ENCODE measurements around the gene AGBL1.

The AGBL1 gene

DNA sequence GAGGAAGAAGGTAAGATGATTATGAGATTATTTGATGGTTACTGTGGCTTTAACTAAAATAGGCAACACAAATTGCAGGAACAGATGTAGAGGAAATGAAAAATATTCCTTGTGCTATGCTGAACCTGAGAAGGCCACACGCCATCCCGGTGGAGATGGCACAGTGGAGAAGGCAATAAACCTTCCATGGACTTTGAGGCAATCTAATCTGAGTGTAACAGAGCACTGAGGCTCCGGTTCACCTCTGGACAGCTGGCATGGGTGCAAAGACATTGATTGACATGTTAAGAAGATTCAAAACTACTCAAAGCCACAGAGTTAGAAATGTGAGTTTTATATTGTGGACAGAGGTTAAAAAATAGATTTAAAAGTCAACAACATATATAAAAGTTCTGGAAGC, 535.7 kb downstream of the AGBL1 start:
- Histone ChIP-seq H3K9me3 (ENCODE audit: insufficient read depth, low read length, severe bottlenecking) (no peaks in the 10 kb centered on the region), H3K27ac (ENCODE audit: low read length) (peak overlapping the region; percentile 61), H3K4me1 (ENCODE audit: insufficient read depth, low read length) (peaks cover 50% of the 10 kb centered on the region), H3K36me3 (ENCODE audit: insufficient read depth, low read length) (no peaks in the 10 kb centered on the region), H3K9ac (ENCODE audit: low read depth, low read length) (no peak overlapping the region), H4K20me1 (ENCODE audit: insufficient read depth, low read length) (no peaks in the 10 kb centered on the region), H3K79me2 (ENCODE audit: insufficient read depth, low read length) (no peaks in the 10 kb centered on the region), H3K27me3 (ENCODE audit: insufficient read depth, low read length, poor library complexity) (no peaks in the 10 kb centered on the region), H3K4me2 (ENCODE audit: insufficient read depth, low read length) (no peak overlapping the region), H2AFZ (ENCODE audit: low read depth, low read length) (no peak overlapping the region), H3K4me3 (ENCODE audit: low read depth in 1 of 2, low read length in 2 of 2) (no peak overlapping the region)
- ATAC-seq (ENCODE audit: insufficient read depth, low read depth): peak; percentile 35; the same call in 2 of the 3 replicates
- TF ChIP-seq CTCF (IDR thresholded peaks at IDR 0.05; ENCODE audit: borderline replicate concordance, extremely low read depth, low read length, poor library complexity, severe bottlenecking): no peak
- TF ChIP-seq EZH2 (IDR thresholded peaks at IDR 0.05; ENCODE audit: borderline replicate concordance, low read depth, low read length, severe bottlenecking): no peak
- peak; percentile 12 for DNase-seq

- DNase-seq: peak; percentile 23
- Histone ChIP-seq H3K27ac (ENCODE audit: low read length) (peak overlapping the region; percentile 61), H3K4me2 (ENCODE audit: insufficient read depth, low read length) (no peak overlapping the region)
These were observed 536.1 kb downstream of the AGBL1 start for GRCh38 chr15:86615816-86616215.

DNA sequence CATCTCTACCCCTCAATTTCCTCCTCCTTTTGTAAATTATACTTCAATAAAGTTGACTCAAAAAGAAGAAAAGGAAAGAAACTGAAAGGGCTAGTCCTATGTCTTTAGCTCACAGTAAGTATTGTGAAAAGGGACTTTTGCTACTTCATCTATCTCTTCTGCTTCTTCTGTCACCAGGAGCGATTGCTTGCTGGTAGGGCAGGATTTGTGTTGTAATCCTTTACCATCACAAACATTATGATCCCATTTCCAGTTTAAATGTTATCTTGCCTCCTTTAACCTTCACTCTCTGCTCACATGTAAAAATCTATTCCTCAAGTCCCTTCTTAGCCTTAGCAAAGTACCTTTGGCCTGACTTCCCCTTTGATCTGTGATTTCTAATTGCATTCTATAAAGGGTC, 537.1 kb downstream of the AGBL1 start:
- no peak for ATAC-seq (ENCODE audit: insufficient read depth, low read depth)
- Histone ChIP-seq H4K20me1 (ENCODE audit: insufficient read depth, low read length) (no peaks in the 10 kb centered on the region), H3K4me2 (ENCODE audit: insufficient read depth, low read length) (no peak overlapping the region), H3K79me2 (ENCODE audit: insufficient read depth, low read length) (no peaks in the 10 kb centered on the region), H3K4me3 (ENCODE audit: low read depth in 1 of 2, low read length in 2 of 2) (no peak overlapping the region), H3K9ac (ENCODE audit: low read depth, low read length) (no peak overlapping the region), H3K9me3 (ENCODE audit: insufficient read depth, low read length, severe bottlenecking) (no peaks in the 10 kb centered on the region), H3K27me3 (ENCODE audit: insufficient read depth, low read length, poor library complexity) (no peaks in the 10 kb centered on the region), H3K36me3 (ENCODE audit: insufficient read depth, low read length) (no peaks in the 10 kb centered on the region), H2AFZ (ENCODE audit: low read depth, low read length) (no peak overlapping the region), H3K4me1 (ENCODE audit: insufficient read depth, low read length) (peaks cover 38% of the 10 kb centered on the region), H3K27ac (ENCODE audit: low read length) (no peak overlapping the region)
- DNase-seq: no peak
- TF ChIP-seq EZH2 (IDR thresholded peaks at IDR 0.05; ENCODE audit: borderline replicate concordance, low read depth, low read length, severe bottlenecking) (no peak), CTCF (IDR thresholded peaks at IDR 0.05; ENCODE audit: borderline replicate concordance, extremely low read depth, low read length, poor library complexity, severe bottlenecking) (no peak)

More at GRCh38 chr15:86615816-86616215, 536.1 kb downstream of the AGBL1 start:
- no peak overlapping the region for H3K4me3 ChIP-seq (ENCODE audit: low read depth in 1 of 2, low read length in 2 of 2)
- H3K36me3 ChIP-seq (ENCODE audit: insufficient read depth, low read length): no peaks in the 10 kb centered on the region
- peak; percentile 55 for ATAC-seq (ENCODE audit: insufficient read depth, low read depth)
- H2AFZ ChIP-seq (ENCODE audit: low read depth, low read length): no peak overlapping the region
- no peaks in the 10 kb centered on the region for H3K9me3 ChIP-seq (ENCODE audit: insufficient read depth, low read length, severe bottlenecking)
- peaks cover 47% of the 10 kb centered on the region for H3K4me1 ChIP-seq (ENCODE audit: insufficient read depth, low read length)
- TF ChIP-seq EZH2 (IDR thresholded peaks at IDR 0.05; ENCODE audit: borderline replicate concordance, low read depth, low read length, severe bottlenecking): no peak
- TF ChIP-seq CTCF (IDR thresholded peaks at IDR 0.05; ENCODE audit: borderline replicate concordance, extremely low read depth, low read length, poor library complexity, severe bottlenecking): no peak
- H4K20me1 ChIP-seq (ENCODE audit: insufficient read depth, low read length): no peaks in the 10 kb centered on the region
- H3K79me2 ChIP-seq (ENCODE audit: insufficient read depth, low read length): no peaks in the 10 kb centered on the region
- H3K27me3 ChIP-seq (ENCODE audit: insufficient read depth, low read length, poor library complexity): no peaks in the 10 kb centered on the region
- no peak overlapping the region for H3K9ac ChIP-seq (ENCODE audit: low read depth, low read length)

- Histone ChIP-seq H3K4me1 (ENCODE audit: insufficient read depth, low read length) (peaks cover 20% of the 10 kb centered on the region), H3K4me3 (ENCODE audit: low read depth in 1 of 2, low read length in 2 of 2) (no peak overlapping the region), H3K36me3 (ENCODE audit: insufficient read depth, low read length) (no peaks in the 10 kb centered on the region), H4K20me1 (ENCODE audit: insufficient read depth, low read length) (no peaks in the 10 kb centered on the region), H2AFZ (ENCODE audit: low read depth, low read length) (no peak overlapping the region), H3K9me3 (ENCODE audit: insufficient read depth, low read length, severe bottlenecking) (no peaks in the 10 kb centered on the region), H3K4me2 (ENCODE audit: insufficient read depth, low read length) (no peak overlapping the region), H3K79me2 (ENCODE audit: insufficient read depth, low read length) (no peaks in the 10 kb centered on the region), H3K27ac (ENCODE audit: low read length) (no peak overlapping the region), H3K27me3 (ENCODE audit: insufficient read depth, low read length, poor library complexity) (no peaks in the 10 kb centered on the region), H3K9ac (ENCODE audit: low read depth, low read length) (no peak overlapping the region)
- TF ChIP-seq CTCF (IDR thresholded peaks at IDR 0.05; ENCODE audit: borderline replicate concordance, extremely low read depth, low read length, poor library complexity, severe bottlenecking) (no peak), EZH2 (IDR thresholded peaks at IDR 0.05; ENCODE audit: borderline replicate concordance, low read depth, low read length, severe bottlenecking) (no peak)
- DNase-seq (no peak), ATAC-seq (ENCODE audit: insufficient read depth, low read depth) (no peak)
These were observed 540.5 kb downstream of the AGBL1 start for GRCh38 chr15:86620157-86620556.

Measured in DND-41 (cell line).